MCF 10A (cell line): ENCODE measurements around the gene VAT1L. TPM values are rescaled to one million over a fixed set of nuclear protein-coding genes. Genes with fewer than 3 reads are reported as not detected.

Experiments used
- BruUV-seq: library from RNA; stranded (reverse); fragments of 400-500 nt; replicated peaks from 2 replicates; lab custom pipeline; 2021; lab: Mats Ljungman, UMichigan
- CTCF ChIA-PET: fragments of 300-600 bp; sonication (Branson Sonifier 250); formaldehyde crosslinking; extraction: SDS; loops from one replicate; lab custom pipeline; 2021; ENCODE audit warnings: antibody characterized with exemption, inconsistent platforms; lab: Yijun Ruan, JAX
- POLR2A ChIA-PET: fragments of 300-600, 350-650 bp; sonication (Branson Sonifier 250); formaldehyde crosslinking; extraction: SDS; loops from one replicate; lab custom pipeline; 2020; ENCODE audit warnings: antibody characterized with exemption, inconsistent platforms; lab: Yijun Ruan, JAX
- DNase-seq: peaks from one replicate; pipeline ENCODE4 v3.0.0-alpha.2; 2018; ENCODE audit not compliant: unreplicated experiment
- H3K27ac Mint-ChIP-seq: one replicate; pipeline ENCODE4 v1.8.0; 2022; ENCODE audit warnings: mild to moderate bottlenecking, low read depth, mixed read lengths; ENCODE audit not compliant: unreplicated experiment
- H3K27me3 Mint-ChIP-seq: one replicate; pipeline ENCODE4 v1.8.0; 2022; ENCODE audit warnings: mixed read lengths; ENCODE audit not compliant: insufficient read depth, unreplicated experiment
- H3K36me3 Mint-ChIP-seq: one replicate; pipeline ENCODE4 v1.8.0; 2022; ENCODE audit warnings: mild to moderate bottlenecking, moderate library complexity, mixed read lengths; ENCODE audit not compliant: insufficient read depth, unreplicated experiment
- H3K4me1 Mint-ChIP-seq: one replicate; pipeline ENCODE4 v1.8.0; 2022; ENCODE audit warnings: mixed read lengths; ENCODE audit not compliant: insufficient read depth, unreplicated experiment
- H3K4me3 Mint-ChIP-seq: one replicate; pipeline ENCODE4 v1.8.0; 2022; ENCODE audit warnings: mild to moderate bottlenecking, moderate library complexity, mixed read lengths; ENCODE audit not compliant: unreplicated experiment
- H3K9me3 Mint-ChIP-seq: one replicate; pipeline ENCODE4 v1.8.0; 2022; ENCODE audit warnings: mixed read lengths; ENCODE audit not compliant: unreplicated experiment
- CTCF ChIP-seq: fragments of 200-600 bp; IDR thresholded peaks from one replicate; pipeline ENCODE4 v1.8.0; 2022; ENCODE audit warnings: antibody characterized with exemption, mild to moderate bottlenecking; ENCODE audit not compliant: unreplicated experiment
- intact Hi-C: fragments of 100-400 bp; cut with micrococcal nuclease; formaldehyde crosslinking; loops from 2 replicates; pipeline ENCODE4 v1.14.1; 2022
- total RNA-seq: library from RNA; stranded (reverse); gene quantifications from 2 replicates; pipeline ENCODE4 v1.2.3, GENCODE V29; 2022

Gene VAT1L
- total RNA-seq, 1 experiment from 2014 or later, result 1.1 TPM

GRCh38 chr16:77868052-77868451, 79.7 kb downstream of the VAT1L start:
- H3K27ac Mint-ChIP-seq, result no peak overlapping the region
- intact Hi-C loops, result no loop called here
- H3K9me3 Mint-ChIP-seq, result no peaks in the 10 kb centered on the region
- no peaks in the 10 kb centered on the region for H3K36me3 Mint-ChIP-seq
- BruUV-seq, result no TSS peak
- ChIA-PET POLR2A (no interaction called here), CTCF (interaction anchor here (0.7 to 1.1 kb wide), 3 partner anchors 83 to 431 kb away, joined by 3 read pairs; no protein-coding TSS in a partner anchor)
- no peaks in the 10 kb centered on the region for H3K4me1 Mint-ChIP-seq
- TF ChIP-seq CTCF, result no peak
- no peak for DNase-seq
- peaks cover 22% of the 10 kb centered on the region for H3K27me3 Mint-ChIP-seq
- no peak overlapping the region for H3K4me3 Mint-ChIP-seq

GRCh38 chr16:77868478-77868877, 80.1 kb downstream of the VAT1L start:
- H3K36me3 Mint-ChIP-seq, result no peaks in the 10 kb centered on the region
- H3K4me3 Mint-ChIP-seq, result no peak overlapping the region
- no peaks in the 10 kb centered on the region for H3K9me3 Mint-ChIP-seq
- no peak overlapping the region for H3K27ac Mint-ChIP-seq
- CTCF ChIA-PET, result interaction anchor here (1.0 to 1.4 kb wide), 3 partner anchors 82 to 269 kb away, joined by 3 to 4 read pairs (median 3); no protein-coding TSS in a partner anchor
- POLR2A ChIA-PET, result no interaction called here
- no peaks in the 10 kb centered on the region for H3K4me1 Mint-ChIP-seq
- intact Hi-C loops, result no loop called here
- H3K27me3 Mint-ChIP-seq, result peaks cover 18% of the 10 kb centered on the region
- TF ChIP-seq CTCF, result no peak
- no TSS peak for BruUV-seq
- DNase-seq, result no peak

GRCh38 chr16:77869997-77870813, 81.8 kb downstream of the VAT1L start:
- POLR2A ChIA-PET, result no interaction called here
- intact Hi-C loops, result no loop called here
- CTCF ChIA-PET, result interaction anchor here (0.6 to 1.4 kb wide), 3 partner anchors 18 to 133 kb away, joined by 3 to 4 read pairs (median 3); no protein-coding TSS in a partner anchor

More at GRCh38 chr16:77869997-77870813, 81.8 kb downstream of the VAT1L start:
- H3K4me1 Mint-ChIP-seq, result no peaks in the 10 kb centered on the region
- no peaks in the 10 kb centered on the region for H3K9me3 Mint-ChIP-seq
- DNase-seq, result no peak
- BruUV-seq, result no TSS peak
- TF ChIP-seq CTCF, result no peak
- no peak overlapping the region for H3K27ac Mint-ChIP-seq
- H3K4me3 Mint-ChIP-seq, result no peak overlapping the region
- H3K27me3 Mint-ChIP-seq, result peaks cover 7% of the 10 kb centered on the region
- H3K36me3 Mint-ChIP-seq, result no peaks in the 10 kb centered on the region
